H9 (cell line): ENCODE data around the gene VTA1. TPM values are rescaled to one million over a fixed set of nuclear protein-coding genes. Genes with fewer than 3 reads are reported as not detected.

Experiments
- DNase-seq: peaks from one replicate; pipeline ENCODE4 v3.0.0-alpha.2; 2017
- H2AFZ ChIP-seq: one replicate; pipeline ENCODE4 v1.6.1; 2013; ENCODE audit warnings: mild to moderate bottlenecking, low read length, control low read depth, moderate library complexity
- H2AK5ac ChIP-seq: 2 replicates; pipeline ENCODE4 v1.6.1; 2013; ENCODE audit warnings: low read length, control low read depth, mixed read lengths; ENCODE audit not compliant: insufficient read length
- H2BK120ac ChIP-seq: one replicate; pipeline ENCODE4 v1.6.1; 2013; ENCODE audit warnings: low read depth, mild to moderate bottlenecking, low read length, control low read depth, inconsistent platforms; ENCODE audit not compliant: poor library complexity, severe bottlenecking
- H2BK12ac ChIP-seq: 2 replicates; pipeline ENCODE4 v1.6.1; 2013; ENCODE audit warnings: low read length, control low read depth, mixed read lengths, low read depth; ENCODE audit not compliant: insufficient read length
- H2BK15ac ChIP-seq: 2 replicates; pipeline ENCODE4 v1.6.1; 2013; ENCODE audit warnings: low read depth, low read length, control low read depth
- H2BK20ac ChIP-seq: one replicate; pipeline ENCODE4 v1.6.1; 2013; ENCODE audit warnings: low read depth, mild to moderate bottlenecking, low read length, control low read depth, inconsistent platforms; ENCODE audit not compliant: poor library complexity, severe bottlenecking
- H2BK5ac ChIP-seq: 2 replicates; pipeline ENCODE4 v1.6.1; 2013; ENCODE audit warnings: low read length, control low read depth, mixed read lengths; ENCODE audit not compliant: insufficient read length
- H3K14ac ChIP-seq: 2 replicates; pipeline ENCODE4 v1.6.1; 2013; ENCODE audit warnings: low read length, control low read depth; ENCODE audit not compliant: insufficient read depth
- H3K18ac ChIP-seq: 2 replicates; pipeline ENCODE4 v1.6.1; 2013; ENCODE audit warnings: low read depth, mild to moderate bottlenecking, mixed read lengths, low read length, control low read depth; ENCODE audit not compliant: insufficient read length
- H3K23ac ChIP-seq: 2 replicates; pipeline ENCODE4 v1.6.1; 2013; ENCODE audit warnings: low read length, control low read depth, mixed read lengths, low read depth; ENCODE audit not compliant: insufficient read length
- H3K23me2 ChIP-seq: 2 replicates; pipeline ENCODE4 v1.6.1; 2013; ENCODE audit warnings: low read depth, mild to moderate bottlenecking, mixed read lengths, low read length, control low read depth; ENCODE audit not compliant: insufficient read length, poor library complexity, severe bottlenecking
- H3K27ac ChIP-seq: 2 replicates; pipeline ENCODE4 v1.5.1; 2013; ENCODE audit warnings: low read length, control low read depth, mixed read lengths, low read depth; ENCODE audit not compliant: insufficient read length
- H3K27me3 ChIP-seq: 2 replicates; pipeline ENCODE4 v1.6.1; 2013; ENCODE audit warnings: low read length, control low read depth, inconsistent platforms; ENCODE audit not compliant: insufficient read depth
- H3K4ac ChIP-seq: 2 replicates; pipeline ENCODE4 v1.6.1; 2013; ENCODE audit warnings: low read depth, mild to moderate bottlenecking, control low read depth, inconsistent platforms, low read length, moderate library complexity
- H3K4me1 ChIP-seq: 2 replicates; pipeline ENCODE4 v1.6.1; 2013; ENCODE audit warnings: low read length, control low read depth, inconsistent platforms; ENCODE audit not compliant: insufficient read depth
- H3K4me2 ChIP-seq: 2 replicates; pipeline ENCODE4 v1.6.1; 2013; ENCODE audit warnings: low read length, control low read depth, mixed read lengths; ENCODE audit not compliant: insufficient read length, insufficient read depth
- H3K56ac ChIP-seq: 2 replicates; pipeline ENCODE4 v1.6.1; 2013; ENCODE audit warnings: low read depth, mild to moderate bottlenecking, mixed read lengths, low read length, control low read depth; ENCODE audit not compliant: insufficient read length
- H3K79me1 ChIP-seq: 2 replicates; pipeline ENCODE4 v1.6.1; 2013; ENCODE audit warnings: low read depth, mild to moderate bottlenecking, moderate library complexity, low read length, control low read depth, inconsistent platforms; ENCODE audit not compliant: insufficient read depth, poor library complexity, severe bottlenecking
- H3K79me2 ChIP-seq: 2 replicates; pipeline ENCODE4 v1.6.1; 2013; ENCODE audit warnings: low read length, control low read depth, inconsistent platforms; ENCODE audit not compliant: insufficient read depth
- H3K9ac ChIP-seq: 2 replicates; pipeline ENCODE4 v1.6.1; 2013; ENCODE audit warnings: low read length, control low read depth, mixed read lengths; ENCODE audit not compliant: insufficient read length; ENCODE audit errors: extremely low read depth
- H3K9me3 ChIP-seq: one replicate; pipeline ENCODE4 v1.6.1; 2013; ENCODE audit warnings: low read depth, low read length, inconsistent platforms; ENCODE audit not compliant: control insufficient read depth
- H3T11ph ChIP-seq: one replicate; pipeline ENCODE4 v1.6.1; 2013; ENCODE audit warnings: mild to moderate bottlenecking, low read length, control low read depth, inconsistent platforms
- H4K20me1 ChIP-seq: one replicate; pipeline ENCODE4 v1.6.1; 2013; ENCODE audit not compliant: control insufficient read depth, insufficient read length, insufficient read depth
- H4K5ac ChIP-seq: 2 replicates; pipeline ENCODE4 v1.6.1; 2013; ENCODE audit warnings: low read depth, mild to moderate bottlenecking, mixed read lengths, low read length, control low read depth; ENCODE audit not compliant: insufficient read length
- H4K8ac ChIP-seq: replicated peaks from 2 replicates; pipeline ENCODE4 v1.6.1; 2013; ENCODE audit warnings: low read length, control low read depth, mixed read lengths, low read depth; ENCODE audit not compliant: insufficient read length
- H4K91ac ChIP-seq: 2 replicates; pipeline ENCODE4 v1.6.1; 2013; ENCODE audit warnings: low read depth, mild to moderate bottlenecking, moderate library complexity, mixed read lengths, low read length, control low read depth; ENCODE audit not compliant: insufficient read length
- H3K27ac Mint-ChIP-seq, 3 experiments: 2 replicates in 2 of 3; 3 replicates in 1 of 3; pipeline ENCODE4 v1.8.0; 2020 to 2021; ENCODE audit warnings: mixed read lengths in 3 of 3, mild to moderate bottlenecking in 1 of 3, moderate library complexity in 1 of 3
- H3K27me3 Mint-ChIP-seq: 2 replicates; pipeline ENCODE4 v1.8.0; 2021; ENCODE audit warnings: low read depth, mild to moderate bottlenecking, moderate library complexity, mixed read lengths
- H3K36me3 Mint-ChIP-seq, 3 experiments: 2 replicates in 2 of 3; 3 replicates in 1 of 3; pipeline ENCODE4 v1.8.0; 2020 to 2021; ENCODE audit warnings: low read depth in 3 of 3, mixed read lengths in 3 of 3; ENCODE audit not compliant: insufficient read depth in 1 of 3
- H3K4me1 Mint-ChIP-seq, 2 experiments: 2 replicates each; pipeline ENCODE4 v1.8.0; 2020; ENCODE audit warnings: mixed read lengths in 2 of 2
- H3K4me3 Mint-ChIP-seq, 2 experiments: 2 replicates in 1 of 2; 3 replicates in 1 of 2; pipeline ENCODE4 v1.8.0; 2020 to 2021; ENCODE audit warnings: mild to moderate bottlenecking in 2 of 2, mixed read lengths in 2 of 2, moderate library complexity in 1 of 2
- H3K9me3 Mint-ChIP-seq, 2 experiments: 2 replicates in 1 of 2; 3 replicates in 1 of 2; pipeline ENCODE4 v1.8.0; 2020; ENCODE audit warnings: mild to moderate bottlenecking in 2 of 2, mixed read lengths in 2 of 2, moderate library complexity in 1 of 2
- WGBS: extraction: QIAGEN DNeasy Blood & Tissue Kit; methylation state at CpG from one replicate; pipeline ENCODE4 v1.1.7; 2013; ENCODE audit warnings: missing lambda C conversion rate, low lambda C conversion rate, mixed read lengths; ENCODE audit not compliant: insufficient read length; ENCODE audit errors: extremely low coverage; 5-methylcytosine and 5-hydroxymethylcytosine counted together
- total RNA-seq: library from RNA; stranded (reverse); gene quantifications from 2 replicates; pipeline ENCODE4 v1.2.1, GENCODE V29; 2021
- TF ChIP-seq, protein P1 (sequence below): fragments of 200-600 bp; sonication (generic); conservative IDR thresholded peaks from 3 replicates; pipeline ENCODE4 v1.8.0; 2021; ENCODE audit warnings: antibody characterized with exemption, mild to moderate bottlenecking

Gene VTA1
- total RNA-seq, 1 experiment from 2014 or later = 63.1 TPM

DNA sequence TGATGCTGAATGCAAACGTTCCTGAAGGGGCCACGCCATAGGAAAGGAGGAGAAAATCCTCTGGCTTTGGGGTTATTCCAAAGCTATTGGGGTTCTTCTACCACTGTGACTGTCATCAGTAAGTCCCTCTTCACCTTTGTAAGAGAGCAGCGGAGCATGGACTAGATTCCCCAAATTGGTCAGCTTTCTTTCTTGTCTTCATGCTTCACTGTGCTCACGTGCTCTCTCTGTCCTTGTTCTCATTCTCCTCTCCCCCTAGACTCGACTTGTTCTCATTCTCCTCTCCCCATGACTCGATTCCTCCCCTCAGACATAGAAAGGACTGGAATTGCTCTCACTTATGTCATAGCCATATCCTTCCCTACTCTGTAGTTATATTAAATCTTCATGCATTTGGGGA is 99.9 kb downstream of the VTA1 start:
- Mint-ChIP-seq H3K4me3 (no peak overlapping the region), H3K9me3 (no peaks in the 10 kb centered on the region), H3K27me3 (no peaks in the 10 kb centered on the region), H3K27ac (0 out of 7 replicates have a peak overlapping the region, but pooled peaks of 1 of the 3 experiments have one; percentile 19), H3K4me1 (peaks cover 6 to 7% of the 10 kb centered on the region in 2 experiments; a peak in 3 of 4 replicates), H3K36me3 (no peaks in the 10 kb centered on the region)
- DNase-seq = no peak
- H3T11ph ChIP-seq = no peak overlapping the region
- H3K4me2 ChIP-seq = no peak overlapping the region
- H3K23ac ChIP-seq = no peak overlapping the region
- H4K8ac ChIP-seq = no peak overlapping the region
- H2BK5ac ChIP-seq = no peak overlapping the region
- H4K91ac ChIP-seq = no peak overlapping the region
- H3K9ac ChIP-seq = no peak overlapping the region
- no peak overlapping the region for H3K18ac ChIP-seq
- H3K56ac ChIP-seq = no peak overlapping the region
- H3K27ac ChIP-seq = no peak overlapping the region
- no peak overlapping the region for H2AFZ ChIP-seq
- no peak overlapping the region for H3K4ac ChIP-seq
- no peaks in the 10 kb centered on the region for H3K9me3 ChIP-seq
- TF ChIP-seq, protein P1, sequence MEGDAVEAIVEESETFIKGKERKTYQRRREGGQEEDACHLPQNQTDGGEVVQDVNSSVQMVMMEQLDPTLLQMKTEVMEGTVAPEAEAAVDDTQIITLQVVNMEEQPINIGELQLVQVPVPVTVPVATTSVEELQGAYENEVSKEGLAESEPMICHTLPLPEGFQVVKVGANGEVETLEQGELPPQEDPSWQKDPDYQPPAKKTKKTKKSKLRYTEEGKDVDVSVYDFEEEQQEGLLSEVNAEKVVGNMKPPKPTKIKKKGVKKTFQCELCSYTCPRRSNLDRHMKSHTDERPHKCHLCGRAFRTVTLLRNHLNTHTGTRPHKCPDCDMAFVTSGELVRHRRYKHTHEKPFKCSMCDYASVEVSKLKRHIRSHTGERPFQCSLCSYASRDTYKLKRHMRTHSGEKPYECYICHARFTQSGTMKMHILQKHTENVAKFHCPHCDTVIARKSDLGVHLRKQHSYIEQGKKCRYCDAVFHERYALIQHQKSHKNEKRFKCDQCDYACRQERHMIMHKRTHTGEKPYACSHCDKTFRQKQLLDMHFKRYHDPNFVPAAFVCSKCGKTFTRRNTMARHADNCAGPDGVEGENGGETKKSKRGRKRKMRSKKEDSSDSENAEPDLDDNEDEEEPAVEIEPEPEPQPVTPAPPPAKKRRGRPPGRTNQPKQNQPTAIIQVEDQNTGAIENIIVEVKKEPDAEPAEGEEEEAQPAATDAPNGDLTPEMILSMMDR = no peak
- no peak overlapping the region for H4K5ac ChIP-seq
- H3K23me2 ChIP-seq = no peaks in the 10 kb centered on the region
- no peak overlapping the region for H2BK12ac ChIP-seq
- no peak overlapping the region for H2BK20ac ChIP-seq
- peaks cover 3% of the 10 kb centered on the region; the same call in 1 of the 2 replicates for H3K4me1 ChIP-seq
- H3K27me3 ChIP-seq = no peaks in the 10 kb centered on the region
- no peak overlapping the region for H3K14ac ChIP-seq
- H2BK120ac ChIP-seq = no peak overlapping the region
- no peak overlapping the region for H2BK15ac ChIP-seq
- no CpG with 5 or more reads among the region's 6 CpGs for WGBS
- no peak overlapping the region for H2AK5ac ChIP-seq
- no peaks in the 10 kb centered on the region for H3K79me2 ChIP-seq
- no peaks in the 10 kb centered on the region for H3K79me1 ChIP-seq
- H4K20me1 ChIP-seq = no peaks in the 10 kb centered on the region
